ENCODE measurements around the gene PVR.

Gene PVR

DNA sequence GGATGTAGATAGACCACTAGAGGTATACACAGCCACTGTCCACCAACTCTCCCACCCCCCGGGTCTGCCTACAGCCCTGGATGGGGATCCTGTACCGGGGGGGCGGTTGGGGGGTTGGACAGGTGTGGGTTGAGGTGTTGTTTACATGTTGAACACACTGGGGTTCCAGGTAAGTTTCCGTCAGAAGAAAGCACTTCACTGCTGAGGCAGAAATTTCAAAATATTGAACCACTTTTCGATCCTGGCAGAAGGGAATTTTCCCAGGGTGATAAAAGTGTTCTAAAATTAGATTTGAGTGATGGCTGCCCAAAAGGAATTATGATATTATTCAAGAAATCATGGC, 48.6 kb downstream of the PVR start:
- no peaks in the 10 kb centered on the region for H3K9me2 ChIP-seq (replicated peaks; ENCODE audit: low read depth, low read length)
- H3K27me3 ChIP-seq (ENCODE audit: insufficient read depth, low read length, poor library complexity, severe bottlenecking): no peaks in the 10 kb centered on the region
- H3K9me3 ChIP-seq (ENCODE audit: insufficient read depth, low read depth, low read length): no peaks in the 10 kb centered on the region
- H3F3A ChIP-seq (ENCODE audit: low read depth): no peaks in the 10 kb centered on the region
- H2AFZ ChIP-seq (ENCODE audit: low read length): peak overlapping the region; percentile 78; the same call in 1 of the 2 replicates
- TF ChIP-seq EZH2phosphoT487 (IDR thresholded peaks at IDR 0.05; ENCODE audit: borderline replicate concordance): no peak
- TF ChIP-seq, protein P1, sequence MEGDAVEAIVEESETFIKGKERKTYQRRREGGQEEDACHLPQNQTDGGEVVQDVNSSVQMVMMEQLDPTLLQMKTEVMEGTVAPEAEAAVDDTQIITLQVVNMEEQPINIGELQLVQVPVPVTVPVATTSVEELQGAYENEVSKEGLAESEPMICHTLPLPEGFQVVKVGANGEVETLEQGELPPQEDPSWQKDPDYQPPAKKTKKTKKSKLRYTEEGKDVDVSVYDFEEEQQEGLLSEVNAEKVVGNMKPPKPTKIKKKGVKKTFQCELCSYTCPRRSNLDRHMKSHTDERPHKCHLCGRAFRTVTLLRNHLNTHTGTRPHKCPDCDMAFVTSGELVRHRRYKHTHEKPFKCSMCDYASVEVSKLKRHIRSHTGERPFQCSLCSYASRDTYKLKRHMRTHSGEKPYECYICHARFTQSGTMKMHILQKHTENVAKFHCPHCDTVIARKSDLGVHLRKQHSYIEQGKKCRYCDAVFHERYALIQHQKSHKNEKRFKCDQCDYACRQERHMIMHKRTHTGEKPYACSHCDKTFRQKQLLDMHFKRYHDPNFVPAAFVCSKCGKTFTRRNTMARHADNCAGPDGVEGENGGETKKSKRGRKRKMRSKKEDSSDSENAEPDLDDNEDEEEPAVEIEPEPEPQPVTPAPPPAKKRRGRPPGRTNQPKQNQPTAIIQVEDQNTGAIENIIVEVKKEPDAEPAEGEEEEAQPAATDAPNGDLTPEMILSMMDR (conservative IDR thresholded peaks at IDR 0.05; ENCODE audit: low read length): no peak
- H3K4me3 ChIP-seq (ENCODE audit: low read length, poor library complexity, severe bottlenecking): no peak overlapping the region
- no peaks in the 10 kb centered on the region for H4K20me1 ChIP-seq (ENCODE audit: insufficient read depth, low read length, poor library complexity, severe bottlenecking)
- H3K4me2 ChIP-seq (ENCODE audit: low read depth, low read length, poor library complexity, severe bottlenecking): peak overlapping the region; percentile 32
- no peaks in the 10 kb centered on the region for H3K79me2 ChIP-seq (ENCODE audit: insufficient read depth, low read length)
- peaks cover 8% of the 10 kb centered on the region for H3K4me1 ChIP-seq (ENCODE audit: insufficient read depth, low read length, poor library complexity, severe bottlenecking)
- H3K9ac ChIP-seq (ENCODE audit: low read depth, low read length, poor library complexity, severe bottlenecking): no peak overlapping the region
- no peaks in the 10 kb centered on the region for H3K36me3 ChIP-seq (ENCODE audit: insufficient read depth, low read length)

DNA sequence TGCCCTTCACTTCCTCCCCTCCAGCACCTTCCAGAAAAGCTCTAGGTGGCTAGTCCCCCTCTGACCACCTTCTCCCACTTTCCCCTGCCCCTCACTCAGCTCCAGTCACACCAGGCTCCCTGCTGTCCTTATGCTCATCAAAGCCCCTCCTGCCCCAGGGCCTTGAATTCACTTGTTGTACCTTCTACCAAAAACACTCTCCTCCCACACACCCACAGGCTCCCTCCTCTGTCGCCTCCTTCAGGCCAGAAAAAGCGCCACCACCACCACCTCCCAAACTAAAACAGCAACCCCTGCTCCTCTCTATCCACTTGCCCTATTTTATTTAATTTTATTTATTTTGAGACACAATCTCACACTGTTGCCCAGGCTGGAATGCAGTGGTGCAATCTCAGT, 50.5 kb downstream of the PVR start:
- H3K4me1 ChIP-seq (ENCODE audit: insufficient read depth, low read length, poor library complexity, severe bottlenecking): peaks cover 8% of the 10 kb centered on the region
- H2AFZ ChIP-seq (ENCODE audit: low read length): no peak overlapping the region
- no peak overlapping the region for H3K4me3 ChIP-seq (ENCODE audit: low read length, poor library complexity, severe bottlenecking)
- no peaks in the 10 kb centered on the region for H3K9me3 ChIP-seq (ENCODE audit: insufficient read depth, low read depth, low read length)
- TF ChIP-seq EZH2phosphoT487 (IDR thresholded peaks at IDR 0.05; ENCODE audit: borderline replicate concordance): no peak
- TF ChIP-seq, protein P1 (conservative IDR thresholded peaks at IDR 0.05; ENCODE audit: low read length): peak; percentile 44
- H3F3A ChIP-seq (ENCODE audit: low read depth): no peaks in the 10 kb centered on the region
- H3K36me3 ChIP-seq (ENCODE audit: insufficient read depth, low read length): no peaks in the 10 kb centered on the region
- H3K9me2 ChIP-seq (replicated peaks; ENCODE audit: low read depth, low read length): no peaks in the 10 kb centered on the region
- H4K20me1 ChIP-seq (ENCODE audit: insufficient read depth, low read length, poor library complexity, severe bottlenecking): no peaks in the 10 kb centered on the region
- no peaks in the 10 kb centered on the region for H3K27me3 ChIP-seq (ENCODE audit: insufficient read depth, low read length, poor library complexity, severe bottlenecking)
- H3K79me2 ChIP-seq (ENCODE audit: insufficient read depth, low read length): no peaks in the 10 kb centered on the region
- H3K9ac ChIP-seq (ENCODE audit: low read depth, low read length, poor library complexity, severe bottlenecking): no peak overlapping the region
- H3K4me2 ChIP-seq (ENCODE audit: low read depth, low read length, poor library complexity, severe bottlenecking): no peak overlapping the region

DNA sequence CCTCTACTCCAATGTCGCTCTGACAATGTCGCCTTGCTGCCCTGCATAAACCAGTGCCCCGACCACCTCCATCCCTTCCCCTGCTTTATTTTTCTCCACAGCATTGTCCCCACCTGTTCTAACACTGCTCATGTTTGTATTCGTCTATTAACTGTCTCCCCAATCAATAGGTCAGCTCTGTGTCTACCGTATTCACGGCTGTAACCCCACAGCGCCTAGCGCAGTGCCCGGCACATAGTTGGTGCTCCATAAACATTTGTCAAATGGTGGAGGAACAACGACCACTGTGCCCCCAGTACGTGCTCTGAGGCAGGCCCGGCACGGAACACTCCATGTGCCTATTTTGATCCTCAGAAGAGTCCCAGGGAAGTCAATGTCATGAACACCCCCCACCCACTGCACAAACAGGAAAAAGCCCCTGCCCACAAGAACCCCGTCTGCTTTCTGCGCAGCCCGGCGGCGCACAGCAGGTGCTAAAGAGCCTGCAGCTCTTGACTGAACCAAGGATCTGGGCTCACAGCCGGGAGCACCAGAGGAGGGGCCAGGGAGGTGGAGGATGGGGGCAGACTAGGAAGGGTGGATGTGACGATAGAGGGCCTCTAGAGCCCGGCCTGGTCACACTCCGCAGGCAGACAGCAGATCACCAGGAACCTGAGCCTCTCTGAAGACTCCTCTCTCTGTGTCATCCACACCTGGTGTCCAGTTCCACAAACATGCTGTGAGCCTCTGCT, 53.4 kb downstream of the PVR start:
- H3K27me3 ChIP-seq (ENCODE audit: insufficient read depth, low read length, poor library complexity, severe bottlenecking): no peaks in the 10 kb centered on the region
- H3K4me3 ChIP-seq (ENCODE audit: low read length, poor library complexity, severe bottlenecking): no peak overlapping the region
- TF ChIP-seq, protein P1 (conservative IDR thresholded peaks at IDR 0.05; ENCODE audit: low read length): no peak
- TF ChIP-seq EZH2phosphoT487 (IDR thresholded peaks at IDR 0.05; ENCODE audit: borderline replicate concordance): no peak
- H3K9me2 ChIP-seq (replicated peaks; ENCODE audit: low read depth, low read length): no peaks in the 10 kb centered on the region
- H2AFZ ChIP-seq (ENCODE audit: low read length): no peak overlapping the region
- no peak overlapping the region for H3K4me2 ChIP-seq (ENCODE audit: low read depth, low read length, poor library complexity, severe bottlenecking)
- no peaks in the 10 kb centered on the region for H3K9me3 ChIP-seq (ENCODE audit: insufficient read depth, low read depth, low read length)
- H3K79me2 ChIP-seq (ENCODE audit: insufficient read depth, low read length): no peaks in the 10 kb centered on the region
- peaks cover 3% of the 10 kb centered on the region for H3K4me1 ChIP-seq (ENCODE audit: insufficient read depth, low read length, poor library complexity, severe bottlenecking)
- H4K20me1 ChIP-seq (ENCODE audit: insufficient read depth, low read length, poor library complexity, severe bottlenecking): no peaks in the 10 kb centered on the region
- H3K36me3 ChIP-seq (ENCODE audit: insufficient read depth, low read length): no peaks in the 10 kb centered on the region
- H3K9ac ChIP-seq (ENCODE audit: low read depth, low read length, poor library complexity, severe bottlenecking): no peak overlapping the region
- no peaks in the 10 kb centered on the region for H3F3A ChIP-seq (ENCODE audit: low read depth)

All from Loucy (cell line).